Right cardiac atrium (tissue), 5 donors: ENCODE measurements around the gene LTBP1. TPM values are rescaled to one million over a fixed set of nuclear protein-coding genes. Genes with fewer than 3 reads are reported as not detected.
"Not testable (repeated sequence)": the region's sequence is repeated elsewhere in the genome, so short reads cannot be mapped to it uniquely, and the experiment has no call there.

Experiments
- ATAC-seq, 2 donors: fragments of 200-7000 bp; cut with Tn5 transposase; one replicate each; pipeline versions ENCODE4 v1.8.0 to v1.9.1; 2020; ENCODE audit warnings: moderate library complexity in 2 of 2, mild to moderate bottlenecking in 1 of 2
- DNase-seq, 3 donors: peaks; one replicate each; pipeline ENCODE4 v3.0.0-alpha.2; 2020
- H3K27ac ChIP-seq: one replicate; pipeline ENCODE4 v1.5.1; 2013; ENCODE audit warnings: mild to moderate bottlenecking, low read length, control low read depth, moderate library complexity
- H3K27me3 ChIP-seq: one replicate; pipeline ENCODE4 v1.6.1; 2013; ENCODE audit not compliant: control insufficient read depth, insufficient read depth
- H3K4me1 ChIP-seq: one replicate; pipeline ENCODE4 v1.6.1; 2013; ENCODE audit warnings: low read length; ENCODE audit not compliant: control insufficient read depth, insufficient read depth
- H3K4me3 ChIP-seq: one replicate; pipeline ENCODE4 v1.5.1; 2013; ENCODE audit warnings: low read length, control low read depth
- H3K9me3 ChIP-seq: one replicate; pipeline ENCODE4 v1.6.1; 2013; ENCODE audit warnings: low read length; ENCODE audit not compliant: control insufficient read depth
- WGBS: extraction: QIAGEN DNeasy Blood & Tissue Kit; methylation state at CpG from one replicate; pipeline ENCODE4 v1.1.7; 2013; 5-methylcytosine and 5-hydroxymethylcytosine counted together
- intact Hi-C, 4 donors: fragments of 100-400 bp; cut with DNase I; formaldehyde crosslinking; loops; one replicate each; pipeline versions ENCODE4 v1.11.0 to v1.14.0; 2022 to 2023
- polyA plus RNA-seq: library from polyadenylated mRNA; stranded (reverse); fragments of 200-250 nt; gene quantifications from one replicate; pipeline ENCODE4 v1.2.3, GENCODE V29; 2013
- total RNA-seq, 4 donors: library from RNA; stranded (reverse); fragmentation: NEBNext Ultra II Directional; extraction: Animal tissue kit (Norgen Biotek cat#: 25700); gene quantifications; one replicate each; pipeline ENCODE4 v1.2.1, GENCODE V29; 2021
- donor health status: healthy with polysubstance abuse.
- donor health status: DM: no; HTN: yes; CAD: no.
- donor health status: DM: no; HTN: no; CAD: no.
- donor health status: DM: no; HTN: yes; CAD: no; lungs with severe emphysema.
- donor health status: DM: yes; HTN: yes; CAD: no.

The LTBP1 gene
- total and polyA plus RNA-seq, 5 donors: 53.0 to 218 (median 113) TPM

- H3K9me3 ChIP-seq: no peaks in the 10 kb centered on the region
- no peak overlapping the region for H3K4me3 ChIP-seq
- peaks cover 3% of the 10 kb centered on the region for H3K4me1 ChIP-seq
- intact Hi-C loops: no loop called here
- WGBS: 58% methylated on average over 2 of the region's 2 CpGs
- no peak for ATAC-seq
- H3K27ac ChIP-seq: no peak overlapping the region
- no peak for DNase-seq
- no peaks in the 10 kb centered on the region for H3K27me3 ChIP-seq
These were observed 18.9 kb downstream of the LTBP1 start for GRCh38 chr2:32965523-32966171.

- no peak for ATAC-seq
- 98% methylated on average over 2 of the region's 2 CpGs for WGBS
- no peaks in the 10 kb centered on the region for H3K27me3 ChIP-seq
- intact Hi-C loops: no loop called here
- H3K4me1 ChIP-seq: no peaks in the 10 kb centered on the region
- no peak overlapping the region for H3K27ac ChIP-seq
- H3K4me3 ChIP-seq: no peak overlapping the region
- H3K9me3 ChIP-seq: no peaks in the 10 kb centered on the region
- no peak for DNase-seq
These were observed 22.9 kb downstream of the LTBP1 start for GRCh38 chr2:32969444-32970162.

GRCh38 chr2:32973772-32974171, 27.0 kb downstream of the LTBP1 start:
- 95% methylated on average over 1 of the region's 1 CpG for WGBS
- intact Hi-C loops, ATAC-seq: not testable (repeated sequence)

GRCh38 chr2:32976409-32977063, 29.8 kb downstream of the LTBP1 start:
- DNase-seq: no peak
- ATAC-seq: peak; percentile 34 to 39
- Histone ChIP-seq H3K9me3 (no peaks in the 10 kb centered on the region), H3K4me1 (peaks cover 13% of the 10 kb centered on the region), H3K27me3 (no peaks in the 10 kb centered on the region), H3K27ac (peak overlapping the region; percentile 19), H3K4me3 (no peak overlapping the region)
- WGBS: 81% methylated on average over 6 of the region's 6 CpGs
- intact Hi-C loops: no loop called here

More at GRCh38 chr2:32973772-32974171, 27.0 kb downstream of the LTBP1 start:
- H3K4me1 ChIP-seq: peaks cover 13% of the 10 kb centered on the region
- H3K27me3 ChIP-seq, H3K9me3 ChIP-seq, H3K4me3 ChIP-seq, H3K27ac ChIP-seq, DNase-seq: not testable (repeated sequence)

- ATAC-seq (peak; percentile 95 to 96), DNase-seq (peak; percentile 71 to 88 (median 84))
- intact Hi-C loops: no loop called here
- H3K27me3 ChIP-seq: no peaks in the 10 kb centered on the region
- no peaks in the 10 kb centered on the region for H3K9me3 ChIP-seq
- H3K4me1 ChIP-seq: peaks cover 13% of the 10 kb centered on the region
- H3K27ac ChIP-seq: peak overlapping the region; percentile 62
- 41% methylated on average over 6 of the region's 6 CpGs for WGBS
- no peak overlapping the region for H3K4me3 ChIP-seq
These were observed 30.5 kb downstream of the LTBP1 start for GRCh38 chr2:32977228-32977758.

GRCh38 chr2:32981612-32982011, 34.9 kb downstream of the LTBP1 start:
- Histone ChIP-seq H3K4me1 (peaks cover 12% of the 10 kb centered on the region), H3K9me3 (no peaks in the 10 kb centered on the region), H3K27me3 (no peaks in the 10 kb centered on the region), H3K4me3 (no peak overlapping the region), H3K27ac (no peak overlapping the region)
- no peak for ATAC-seq
- 94% methylated on average over 4 of the region's 4 CpGs for WGBS
- DNase-seq: no peak
- intact Hi-C loops: no loop called here

GRCh38 chr2:32983193-32983924, 36.6 kb downstream of the LTBP1 start:
- WGBS: 82% methylated on average over 5 of the region's 5 CpGs
- H3K4me1 ChIP-seq: not testable (repeated sequence)

GRCh38 chr2:32986480-32986879, 39.7 kb downstream of the LTBP1 start:
- no peaks in the 10 kb centered on the region for H3K27me3 ChIP-seq
- no peak overlapping the region for H3K4me3 ChIP-seq
- peaks cover 3% of the 10 kb centered on the region for H3K4me1 ChIP-seq
- 96% methylated on average over 4 of the region's 4 CpGs for WGBS
- no peak overlapping the region for H3K27ac ChIP-seq
- ATAC-seq (no peak), DNase-seq (no peak)
- intact Hi-C loops: no loop called here
- no peaks in the 10 kb centered on the region for H3K9me3 ChIP-seq

More at GRCh38 chr2:32983193-32983924, 36.6 kb downstream of the LTBP1 start:
- H3K9me3 ChIP-seq, DNase-seq, H3K27me3 ChIP-seq, H3K4me3 ChIP-seq, ATAC-seq, intact Hi-C loops, H3K27ac ChIP-seq: not testable (repeated sequence)

- intact Hi-C loops: no loop called here
- ATAC-seq (no peak), DNase-seq (no peak)
- no peaks in the 10 kb centered on the region for H3K9me3 ChIP-seq
- no peak overlapping the region for H3K27ac ChIP-seq
- peaks cover 3% of the 10 kb centered on the region for H3K4me1 ChIP-seq
- no peak overlapping the region for H3K4me3 ChIP-seq
- 82% methylated on average over 3 of the region's 3 CpGs for WGBS
- no peaks in the 10 kb centered on the region for H3K27me3 ChIP-seq
These were observed 41.8 kb downstream of the LTBP1 start for GRCh38 chr2:32988525-32988924.

- intact Hi-C loops: no loop called here
- H3K4me3 ChIP-seq: no peak overlapping the region
- WGBS: 0% methylated on average over 1 of the region's 1 CpG
- no peak for DNase-seq
- no peak for ATAC-seq
- no peak overlapping the region for H3K27ac ChIP-seq
- no peaks in the 10 kb centered on the region for H3K27me3 ChIP-seq
- no peaks in the 10 kb centered on the region for H3K9me3 ChIP-seq
- H3K4me1 ChIP-seq: peaks cover 3% of the 10 kb centered on the region
These were observed 43.8 kb downstream of the LTBP1 start for GRCh38 chr2:32990556-32990955.
